Glomerular visceral epithelial cell (primary cell): ENCODE data around the gene VSX1.

ENCODE experiments used
- DNase-seq: peaks from one replicate; pipeline ENCODE4 v3.0.0-alpha.2; 2016; ENCODE audit errors: extremely low spot score

Gene VSX1

DNA sequence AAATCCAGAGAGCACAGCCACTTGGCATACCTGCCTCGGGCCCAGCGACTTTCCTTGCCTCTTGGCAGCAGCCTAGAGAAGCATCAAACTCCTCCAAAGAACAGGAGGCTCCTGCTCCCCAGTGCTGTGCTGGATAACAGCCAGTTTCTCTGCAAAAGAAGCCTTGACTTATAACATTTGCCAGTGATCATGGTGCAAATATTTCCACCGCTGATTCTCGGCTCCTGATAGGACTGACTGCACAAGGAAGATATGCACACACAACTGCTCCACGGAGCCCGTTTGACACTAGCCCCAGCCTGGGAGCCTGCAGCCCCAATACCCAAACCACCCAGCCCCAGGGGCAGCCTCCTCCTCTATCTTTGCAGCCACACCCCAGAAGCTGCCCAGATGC, 41.5 kb downstream of the VSX1 start:
- DNase-seq, result no peak

DNA sequence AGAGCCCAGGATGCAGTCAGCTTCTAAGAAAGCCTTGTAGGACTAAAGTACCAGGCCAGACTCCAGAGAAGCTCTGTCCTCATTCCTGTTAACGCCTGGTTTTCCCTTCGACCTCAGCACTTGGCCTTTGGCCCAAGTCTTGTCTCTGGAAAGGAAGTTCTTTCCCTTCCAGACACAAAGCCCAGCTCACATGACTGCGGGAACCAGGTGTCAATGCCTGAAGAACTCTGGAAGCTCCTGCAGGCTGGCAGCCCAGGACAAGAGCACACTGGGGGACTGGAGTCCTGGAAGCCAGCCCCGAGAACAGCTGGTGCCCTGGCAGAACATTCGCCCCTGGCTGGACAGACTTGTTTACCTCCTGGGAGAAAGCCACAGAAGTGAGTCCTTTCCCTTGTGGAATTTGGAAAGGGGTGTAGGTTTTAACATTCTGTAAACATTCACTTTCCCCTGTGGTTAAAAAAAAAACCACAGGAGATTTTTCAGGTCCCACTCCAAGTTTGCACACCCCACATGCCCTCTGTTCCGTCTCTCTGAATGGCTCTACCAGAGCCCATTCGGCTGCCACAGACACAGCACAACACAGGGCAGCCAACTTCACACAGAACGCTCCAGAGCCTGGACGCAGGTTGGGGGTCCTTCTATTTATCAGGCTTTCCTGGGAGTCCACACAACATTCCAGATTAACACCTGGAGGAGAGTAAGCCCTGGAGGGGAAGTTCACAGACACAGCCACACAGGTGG, 42.1 kb downstream of the VSX1 start:
- peak; percentile 25 for DNase-seq

DNA sequence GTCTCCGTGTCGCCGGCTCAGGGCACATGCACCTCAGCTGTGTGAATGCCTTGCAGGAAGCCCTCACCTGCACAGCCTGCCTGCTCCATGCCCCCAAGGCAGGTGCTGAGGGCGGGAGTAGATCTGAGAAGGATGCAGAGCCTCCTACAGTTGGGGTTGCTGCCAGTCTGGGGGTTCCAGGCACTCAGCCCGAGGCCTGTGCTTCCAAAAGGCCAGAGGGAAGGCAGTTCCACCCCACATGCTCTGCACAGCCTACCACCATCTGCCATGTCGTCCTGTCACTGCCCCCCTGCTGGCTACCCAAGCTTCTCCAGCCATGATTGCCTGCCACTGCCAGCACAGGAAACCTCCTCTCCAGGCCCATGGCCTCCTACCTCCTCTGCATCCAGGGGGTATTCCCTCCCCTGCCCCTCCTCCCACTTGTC, 43.3 kb downstream of the VSX1 start:
- no peak for DNase-seq

DNA sequence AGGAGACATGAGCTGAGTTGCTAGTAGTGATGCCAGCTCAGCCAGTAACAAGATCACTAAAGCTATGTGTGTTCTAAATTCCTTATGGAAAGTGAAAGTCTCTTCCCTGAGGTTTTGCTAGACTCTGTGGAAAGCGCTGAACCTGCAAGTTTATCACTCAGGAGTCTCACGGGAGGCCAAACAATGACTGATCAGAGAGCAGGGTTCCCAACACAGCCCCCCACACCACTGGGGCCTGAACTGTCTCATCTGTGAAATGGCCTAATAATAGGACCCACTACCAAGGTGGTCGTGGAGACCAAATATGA, 43.9 kb downstream of the VSX1 start:
- DNase-seq, result peak; percentile 15

DNA sequence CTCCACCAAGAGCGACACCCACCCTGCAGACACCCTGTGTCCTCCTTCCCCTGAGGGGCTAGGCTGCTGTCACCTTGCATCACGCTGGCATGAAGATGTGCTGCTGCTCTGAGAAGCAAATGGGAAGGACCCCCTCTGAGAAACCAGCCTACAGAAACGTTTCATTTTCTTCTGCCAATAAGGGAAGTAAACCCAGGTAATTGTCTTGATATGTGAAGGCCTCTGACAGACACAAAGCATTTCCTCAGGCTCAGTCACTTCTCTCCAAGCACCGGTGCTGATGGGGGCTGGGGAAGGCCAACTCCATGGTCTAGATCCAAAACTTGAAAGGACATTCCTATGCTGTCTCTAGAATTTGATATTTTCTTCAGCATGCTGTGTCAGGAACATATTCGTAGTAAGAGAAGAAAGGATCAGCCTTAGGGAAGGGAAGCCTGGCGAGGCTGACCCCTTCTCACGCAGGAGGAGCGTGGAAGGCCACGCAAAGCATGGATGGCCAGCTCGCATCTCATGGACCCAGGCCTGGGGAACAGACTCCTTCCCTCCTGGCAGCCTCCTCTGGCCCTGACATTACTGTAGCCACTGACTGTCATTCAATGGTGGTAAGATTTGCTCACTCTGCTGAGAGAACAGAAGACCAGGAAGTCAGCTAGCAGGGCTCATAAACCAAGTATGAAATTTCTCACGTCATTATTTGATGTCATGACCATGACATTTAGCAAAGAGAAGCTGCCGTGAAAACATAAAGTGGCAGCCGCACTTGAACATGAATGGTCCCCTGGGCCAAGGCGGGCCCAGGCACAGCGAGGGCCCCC, 44.4 kb downstream of the VSX1 start:
- DNase-seq, result no peak

DNA sequence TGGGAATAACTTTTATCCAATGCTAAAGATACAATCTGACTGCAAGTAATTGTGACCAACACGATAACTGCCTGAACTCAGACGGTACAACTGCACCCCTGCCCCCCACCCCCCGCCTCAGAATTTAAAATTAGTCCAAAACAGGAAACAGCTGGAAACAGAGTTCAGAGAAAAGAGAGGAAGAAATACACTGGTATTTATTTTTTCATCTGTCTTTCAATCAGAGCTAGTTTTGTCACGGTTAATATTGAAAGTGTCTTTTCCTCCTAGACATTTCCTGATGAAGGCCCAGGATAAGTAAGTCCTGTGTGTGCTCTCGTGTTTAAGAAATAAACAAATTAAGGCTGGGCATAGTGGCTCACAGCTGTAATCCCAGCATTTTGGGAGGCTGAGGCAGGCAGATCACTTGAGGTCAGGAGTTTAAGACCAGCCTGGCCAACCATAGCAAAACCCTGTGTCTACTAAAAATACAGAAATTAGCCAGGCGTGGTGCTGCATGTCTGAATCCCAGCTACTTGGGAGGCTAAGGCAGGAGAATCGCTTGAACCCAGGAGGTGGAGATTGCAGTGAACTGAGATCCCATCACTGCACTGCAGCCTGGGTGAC, 45.5 kb downstream of the VSX1 start:
- DNase-seq, result no peak

DNA sequence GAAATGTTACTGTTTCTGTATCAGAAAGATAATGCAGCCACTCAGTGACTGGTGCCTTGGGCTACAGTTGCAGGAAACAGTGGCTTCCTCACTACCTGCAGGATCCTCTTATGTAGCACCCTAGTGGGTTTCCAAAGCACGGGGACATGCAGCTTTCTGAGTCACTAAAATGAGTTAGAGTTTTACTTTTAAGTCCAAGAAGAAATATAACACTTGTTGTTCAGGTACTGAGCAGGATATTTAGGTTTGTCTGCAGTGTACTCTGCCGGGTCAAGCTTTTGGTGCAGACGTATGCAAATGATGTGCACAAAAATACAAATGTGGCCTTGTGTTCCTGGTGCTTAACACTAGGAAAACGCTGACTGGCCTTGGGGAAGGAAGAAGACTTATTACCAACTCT, 46.0 kb downstream of the VSX1 start:
- DNase-seq, result no peak

DNA sequence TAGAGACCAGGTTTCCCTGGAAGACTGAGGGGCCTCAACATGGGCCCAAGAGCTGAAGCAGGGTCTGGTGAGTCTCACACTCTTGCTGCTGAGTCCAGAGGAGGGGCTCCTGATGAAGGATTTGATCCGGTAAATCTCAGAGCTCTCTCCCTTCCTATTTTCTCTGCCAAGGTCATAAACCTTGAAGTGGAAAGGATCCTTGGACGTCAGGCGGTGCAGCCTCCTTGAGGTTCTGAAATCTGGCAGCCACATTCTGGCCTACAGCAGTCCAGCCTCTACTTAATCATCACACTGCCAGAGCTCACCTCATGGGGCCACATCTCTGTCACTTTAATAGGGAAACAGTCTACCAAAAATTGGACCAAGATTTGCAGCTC, 48.0 kb downstream of the VSX1 start:
- no peak for DNase-seq

DNA sequence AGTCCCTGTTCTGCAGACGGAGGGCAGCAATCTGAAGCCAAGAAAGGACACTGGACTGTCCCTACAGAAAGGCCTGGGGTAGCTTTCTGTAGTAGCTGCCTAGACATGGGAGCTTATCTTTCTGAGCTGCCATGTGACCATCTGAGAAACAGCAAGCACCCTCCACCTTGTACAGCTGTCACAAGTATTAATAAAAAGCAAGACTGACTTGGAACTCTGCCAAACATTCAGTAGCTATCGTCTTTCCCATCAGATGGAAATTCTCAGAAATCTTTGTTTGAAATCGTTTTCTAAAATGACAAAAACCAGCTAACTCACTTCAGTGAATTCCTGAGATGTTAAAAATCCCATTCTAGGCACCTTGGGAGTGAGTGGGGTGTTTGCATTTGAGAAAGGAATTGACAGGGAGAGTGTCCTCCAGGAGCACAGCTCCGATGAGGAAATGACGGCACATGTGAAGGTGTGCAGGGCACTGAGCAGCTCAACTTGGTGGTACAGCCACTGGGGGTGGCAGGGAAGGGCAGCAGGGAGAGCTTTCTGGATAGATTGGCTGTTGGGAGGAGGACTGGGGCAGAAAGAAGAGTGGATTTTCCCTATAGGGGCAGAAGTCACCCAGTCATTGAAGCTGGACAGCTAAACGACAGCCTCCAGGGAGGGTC, 48.5 kb downstream of the VSX1 start:
- DNase-seq, result no peak

DNA sequence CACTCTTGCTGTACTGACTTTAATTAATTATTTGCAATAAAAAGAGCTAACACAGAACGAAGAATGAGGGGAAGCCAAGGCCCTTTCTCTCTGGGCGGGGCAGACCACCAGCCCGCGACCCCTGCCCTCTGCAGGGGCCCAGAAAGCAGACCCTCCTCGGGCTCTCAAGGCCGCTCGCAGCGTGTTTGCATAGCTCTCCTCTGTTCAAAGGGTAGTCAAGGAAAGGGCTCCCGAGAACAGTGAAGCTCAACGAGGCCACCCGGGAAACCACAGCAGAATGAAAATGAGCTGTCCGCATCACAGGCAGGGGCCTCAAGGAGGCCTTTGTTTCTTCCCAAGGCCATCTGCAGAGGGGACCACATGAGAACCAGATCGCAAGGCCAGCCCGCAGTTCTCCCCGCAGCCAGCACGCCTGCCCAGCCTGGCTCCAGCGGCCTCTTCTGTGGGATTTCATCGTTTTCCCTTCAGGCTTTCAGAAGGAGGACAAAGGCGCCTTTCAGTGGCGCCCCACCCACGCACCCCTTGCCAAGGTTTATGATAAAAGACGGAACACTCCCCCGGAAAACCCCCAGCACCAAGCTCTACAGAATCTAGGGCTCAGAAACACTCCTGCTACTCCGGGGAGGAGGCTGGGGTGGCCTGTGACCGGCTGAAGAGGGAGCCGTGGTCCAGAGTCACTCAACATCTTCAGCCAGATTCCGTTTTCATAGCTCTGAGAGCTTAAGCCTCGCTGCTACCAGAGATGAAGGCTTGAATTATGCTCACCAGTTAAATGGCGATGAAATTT, 49.3 kb downstream of the VSX1 start:
- no peak for DNase-seq

DNA sequence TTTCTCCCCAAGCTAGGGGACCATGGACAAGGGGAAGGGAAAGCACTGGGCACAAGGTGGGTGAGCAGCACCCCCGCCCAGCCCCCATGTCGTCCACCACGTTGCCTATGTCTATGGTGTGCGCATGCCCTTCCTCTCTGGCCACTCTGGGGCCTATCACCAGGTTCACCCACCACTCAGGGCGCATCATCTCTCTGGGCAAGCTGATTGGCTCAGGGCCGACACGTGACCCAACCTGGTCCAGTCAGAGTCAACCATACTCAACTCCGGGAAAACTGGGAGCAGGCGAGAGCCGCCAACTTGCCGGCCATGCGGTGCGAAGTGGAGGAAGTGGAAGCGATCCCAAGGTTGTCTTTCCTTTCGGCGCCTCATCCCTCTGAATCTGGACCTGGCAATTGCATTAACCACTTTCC, 49.9 kb downstream of the VSX1 start:
- no peak for DNase-seq

DNA sequence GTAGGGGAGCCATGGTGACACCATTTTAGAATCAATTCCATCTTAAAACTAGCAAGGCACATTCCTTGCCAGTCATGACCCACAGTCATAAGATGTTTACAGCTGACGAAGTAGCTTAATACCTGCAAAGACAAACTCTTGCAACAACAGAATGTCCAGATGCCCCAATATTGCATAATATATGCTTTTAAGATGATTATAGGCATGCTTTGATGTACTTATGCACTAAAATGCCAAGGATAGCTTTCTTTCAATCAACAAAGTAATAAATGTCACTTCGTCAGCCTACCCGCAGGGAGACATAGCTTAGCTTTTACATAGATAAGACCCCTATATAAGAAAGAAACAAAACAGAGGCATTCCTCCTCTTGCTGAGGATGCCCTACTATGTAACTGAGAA, 50.7 kb downstream of the VSX1 start:
- no peak for DNase-seq

DNA sequence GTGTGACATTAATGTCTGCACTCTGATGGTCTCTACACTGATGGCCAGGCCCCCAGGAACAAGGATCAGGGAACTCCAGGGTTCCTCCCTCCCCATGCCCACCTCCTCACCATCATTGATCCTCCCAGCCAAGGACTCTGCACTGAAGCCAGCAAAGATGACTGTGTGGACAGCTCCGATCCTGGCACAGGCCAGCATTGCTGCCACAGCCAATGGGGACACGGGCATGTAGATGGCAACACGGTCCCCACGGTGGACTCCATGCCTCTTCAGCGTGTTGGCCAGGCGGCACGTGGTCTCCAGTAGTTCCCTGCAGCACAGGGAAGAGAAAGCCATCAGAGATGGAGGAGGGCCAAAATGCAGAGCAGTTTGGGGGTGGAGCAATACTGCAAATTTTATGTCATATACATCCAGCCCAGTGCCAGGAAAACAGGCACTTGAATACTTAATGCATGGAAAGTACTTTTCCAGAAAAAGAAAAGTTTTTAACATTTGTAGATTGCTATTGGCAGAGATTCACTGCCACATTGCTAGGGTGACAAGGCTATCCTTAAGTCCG, 51.2 kb downstream of the VSX1 start:
- DNase-seq, result no peak

DNA sequence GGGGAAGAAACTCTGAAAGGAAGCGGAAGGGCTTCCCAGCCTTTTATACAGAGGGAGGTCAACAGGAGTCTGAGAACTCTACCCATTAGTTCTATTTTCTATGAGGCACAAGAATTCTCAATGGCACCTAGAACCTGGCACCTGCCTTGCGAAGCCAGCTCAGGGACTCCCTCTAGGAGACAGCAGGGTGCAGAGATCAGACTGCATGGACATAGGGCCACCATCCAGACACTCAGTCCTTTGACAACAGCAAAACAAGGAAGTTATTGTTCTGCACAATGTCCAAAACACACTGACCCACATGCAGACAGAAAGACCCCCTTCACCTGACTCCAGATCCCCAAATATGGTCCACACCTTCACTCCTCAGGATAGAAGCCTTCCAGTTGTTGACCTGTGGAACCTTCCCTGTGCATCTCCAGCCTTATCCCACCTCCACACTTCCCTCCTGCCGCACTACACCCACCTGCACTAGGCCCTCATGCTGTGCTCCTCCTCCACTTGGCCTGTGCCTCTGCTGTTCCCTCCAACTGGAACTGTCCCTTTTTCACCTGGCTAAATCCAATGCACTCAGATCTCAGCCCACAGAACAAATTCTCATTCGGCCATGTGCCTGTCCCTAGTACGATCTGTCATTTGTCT, 51.8 kb downstream of the VSX1 start:
- DNase-seq, result no peak

DNA sequence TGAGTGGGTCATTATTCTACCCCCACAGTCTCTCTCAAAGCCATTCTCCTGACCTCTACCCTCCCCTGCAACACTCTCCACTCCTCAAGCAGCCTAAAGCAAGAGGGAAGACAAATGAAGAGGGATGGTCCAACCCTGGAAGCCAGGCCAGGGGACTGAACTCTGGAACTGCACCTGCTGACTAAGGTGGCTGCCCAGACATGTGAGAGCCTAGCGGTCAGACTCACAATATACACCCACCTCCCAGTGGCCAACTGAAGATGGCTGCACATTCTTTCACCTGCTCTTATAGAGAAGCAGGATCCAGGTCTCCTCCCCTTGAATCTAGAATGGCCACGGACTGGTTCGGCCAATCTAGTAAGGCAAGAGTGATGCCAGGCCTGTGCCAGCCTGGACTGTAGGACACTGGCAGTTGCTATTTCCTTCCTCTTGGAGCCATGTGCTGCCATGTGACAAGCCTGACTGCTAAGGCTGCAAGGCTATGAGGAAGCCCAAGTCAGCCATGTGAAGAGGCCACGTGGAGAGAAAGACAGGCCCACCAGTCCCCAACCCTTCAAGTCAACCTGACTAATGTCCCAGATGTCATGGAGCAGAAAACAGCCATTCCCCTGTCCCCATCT, 55.8 kb downstream of the VSX1 start:
- no peak for DNase-seq
